Right lobe of liver (tissue), 6 donors: ENCODE data around the gene ATP6V1F. TPM values are rescaled to one million over a fixed set of nuclear protein-coding genes. Genes with fewer than 3 reads are reported as not detected.

ENCODE experiments used
- ATAC-seq, 4 donors: fragments of 200-7000 bp; cut with Tn5 transposase; one replicate each; pipeline ENCODE4 v1.9.1; 2020; ENCODE audit warnings: mild to moderate bottlenecking in 4 of 4, moderate library complexity in 4 of 4
- DNase-seq, 3 donors: peaks; one replicate each; pipeline ENCODE4 v3.0.0-alpha.2; 2020
- H3K27ac ChIP-seq, 3 donors: fragments of 200-600 bp; one replicate each; pipeline ENCODE4 v1.8.0; 2022
- H3K27me3 ChIP-seq, 2 donors: fragments of 200-600 bp; one replicate each; pipeline ENCODE4 v1.8.0; 2022
- H3K36me3 ChIP-seq, 4 donors: fragments of 200-600 bp; sonication (generic) in 1 of 4; one replicate each; pipeline versions ENCODE4 v1.5.1 to v1.8.0; 2017 to 2022; ENCODE audit warnings: control low read depth in 1 of 4
- H3K4me1 ChIP-seq, 4 donors: fragments of 200-600 bp; sonication (generic) in 1 of 4; one replicate each; pipeline versions ENCODE4 v1.5.1 to v1.8.0; 2017 to 2022; ENCODE audit warnings: control low read depth in 1 of 4
- H3K4me3 ChIP-seq, 3 donors: fragments of 200-600 bp; one replicate each; pipeline ENCODE4 v1.8.0; 2022
- H3K9me3 ChIP-seq, 4 donors: fragments of 200-600 bp; sonication (generic) in 1 of 4; one replicate each; pipeline versions ENCODE4 v1.5.1 to v1.8.0; 2017 to 2022; ENCODE audit warnings: control low read depth in 1 of 4
- CTCF ChIP-seq, 4 donors: fragments of 200-600 bp in 3 of 4; fragments of 450-650 bp in 1 of 4; IDR thresholded peaks; one replicate each; pipeline versions ENCODE4 v1.5.1 to v1.8.0; 2016 to 2022; ENCODE audit warnings: antibody characterized with exemption in 4 of 4, mild to moderate bottlenecking in 2 of 4
- POLR2A ChIP-seq: fragments of 450-650 bp; IDR thresholded peaks from one replicate; pipeline ENCODE4 v1.6.1; 2017; ENCODE audit warnings: antibody characterized with exemption, mild to moderate bottlenecking
- WGBS: methylation state at CpG from one replicate; pipeline ENCODE4 v1.1.6; 2018; ENCODE audit warnings: low coverage, low lambda C conversion rate; ENCODE audit not compliant: insufficient coverage; ENCODE audit errors: missing lambda C conversion rate; 5-methylcytosine and 5-hydroxymethylcytosine counted together
- intact Hi-C, 2 donors: fragments of 100-400 bp; cut with DNase I; formaldehyde crosslinking; loops; one replicate each; pipeline versions ENCODE4 v1.11.2 to v1.14.1; 2022
- long read RNA-seq: library from polyadenylated mRNA; unstranded; transcript quantifications from one replicate; pipeline ENCODE4 v2.0.0, GENCODE V29; 2019
- total RNA-seq, 6 experiments: library from RNA; depleted of rRNA in 2 of 6; stranded (reverse); fragments of >200 nt in 2 of 6; fragmentation: NEBNext Ultra II Directional in 3 of 6; extraction: Animal tissue kit (Norgen Biotek cat#: 25700) in 3 of 6; gene quantifications; one replicate each; pipeline versions ENCODE4 v1.1.0 to v1.2.4, GENCODE V29; 2016 to 2023
- donor health status: DM: no; HTN: yes; CAD: no.
- donor health status: DM: no; HTN: no; CAD: no.
- donor health status: DM: no; HTN: no; CAD: no.
- donor health status: DM: no; HTN: yes; CAD: no.
- donor health status: DM: no; HTN: yes; CAD: no.

ATP6V1F gene, protein sequence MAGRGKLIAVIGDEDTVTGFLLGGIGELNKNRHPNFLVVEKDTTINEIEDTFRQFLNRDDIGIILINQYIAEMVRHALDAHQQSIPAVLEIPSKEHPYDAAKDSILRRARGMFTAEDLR
- total RNA-seq = 10 to 100 TPM; 26.9 to 72.0 (median 38.9) TPM
- long read RNA-seq, transcript ATP6V1F-201 (2 exons, 704 nt) = major isoform, 12 of 13 reads
- long read RNA-seq, partial matches to known transcripts = 1 of 13 reads
- long read RNA-seq, other reads (novel, unspliced or antisense) = 0 of 13 reads

- TF ChIP-seq POLR2A (peak; percentile 82), CTCF (IDR thresholded peaks at IDR 0.05) (peak in 1 of 4 donors; percentile 13)
- DNase-seq (peak; percentile 97 to 98 (median 98)), ATAC-seq (peak; percentile 94 to 97 (median 95))
- no peaks in the 10 kb centered on the region for H3K27me3 ChIP-seq
- peaks cover 0 to 7% (median 0%) of the 10 kb centered on the region in 4 donors for H3K36me3 ChIP-seq
- no peaks in the 10 kb centered on the region for H3K9me3 ChIP-seq
- 0% methylated on average over 22 of the region's 65 CpGs for WGBS
- H3K27ac ChIP-seq = peak within 1 kb of the TSS; percentile 46 to 78 (median 50)
- intact Hi-C loops = no loop called here
- H3K4me1 ChIP-seq = peaks cover 0 to 12% (median 8%) of the 10 kb centered on the region in 4 donors
- H3K4me3 ChIP-seq = peak within 1 kb of the TSS; percentile 77 to 97 (median 83)
These were observed at the start of gene ATP6V1F for GRCh38 chr7:128862571-128863432. Gene ATP6V1F, plus strand, starts transcription at chr7:128862856. Its CDS starts 49 bp downstream, at chr7:128862905.

GRCh38 chr7:128814499-128814898 lies 48.2 kb upstream of the ATP6V1F start:
- H3K9me3 ChIP-seq = no peaks in the 10 kb centered on the region
- TF ChIP-seq CTCF (IDR thresholded peaks at IDR 0.05) = no peak
- no peak for TF ChIP-seq POLR2A
- H3K4me1 ChIP-seq = no peaks in the 10 kb centered on the region
- WGBS = 77% methylated on average over 3 of the region's 6 CpGs
- H3K27ac ChIP-seq = no peak overlapping the region
- no peaks in the 10 kb centered on the region for H3K27me3 ChIP-seq
- no peak for DNase-seq
- no peak for ATAC-seq
- no peak overlapping the region for H3K4me3 ChIP-seq
- intact Hi-C loops = no loop called here
- H3K36me3 ChIP-seq = no peaks in the 10 kb centered on the region

GRCh38 chr7:128815289-128815942 lies 47.2 kb upstream of the ATP6V1F start:
- 33% methylated on average over 5 of the region's 7 CpGs for WGBS
- ATAC-seq = no peak
- Histone ChIP-seq H3K4me1 (no peaks in the 10 kb centered on the region), H3K27me3 (no peaks in the 10 kb centered on the region), H3K27ac (no peak overlapping the region), H3K9me3 (no peaks in the 10 kb centered on the region), H3K36me3 (no peaks in the 10 kb centered on the region), H3K4me3 (no peak overlapping the region)
- TF ChIP-seq POLR2A (no peak), CTCF (IDR thresholded peaks at IDR 0.05) (no peak)
- intact Hi-C loops = no loop called here
- no peak for DNase-seq

GRCh38 chr7:128818694-128819093 lies 44.0 kb upstream of the ATP6V1F start:
- Histone ChIP-seq H3K36me3 (no peaks in the 10 kb centered on the region), H3K4me3 (no peak overlapping the region), H3K27ac (no peak overlapping the region), H3K9me3 (no peaks in the 10 kb centered on the region), H3K27me3 (no peaks in the 10 kb centered on the region), H3K4me1 (no peaks in the 10 kb centered on the region)
- 93% methylated on average over 2 of the region's 3 CpGs for WGBS
- DNase-seq (no peak), ATAC-seq (no peak)
- TF ChIP-seq CTCF (IDR thresholded peaks at IDR 0.05) = no peak
- TF ChIP-seq POLR2A = no peak
- intact Hi-C loops = no loop called here
